ENCODE results near the gene MXRA7.

- TF ChIP-seq, protein P1, sequence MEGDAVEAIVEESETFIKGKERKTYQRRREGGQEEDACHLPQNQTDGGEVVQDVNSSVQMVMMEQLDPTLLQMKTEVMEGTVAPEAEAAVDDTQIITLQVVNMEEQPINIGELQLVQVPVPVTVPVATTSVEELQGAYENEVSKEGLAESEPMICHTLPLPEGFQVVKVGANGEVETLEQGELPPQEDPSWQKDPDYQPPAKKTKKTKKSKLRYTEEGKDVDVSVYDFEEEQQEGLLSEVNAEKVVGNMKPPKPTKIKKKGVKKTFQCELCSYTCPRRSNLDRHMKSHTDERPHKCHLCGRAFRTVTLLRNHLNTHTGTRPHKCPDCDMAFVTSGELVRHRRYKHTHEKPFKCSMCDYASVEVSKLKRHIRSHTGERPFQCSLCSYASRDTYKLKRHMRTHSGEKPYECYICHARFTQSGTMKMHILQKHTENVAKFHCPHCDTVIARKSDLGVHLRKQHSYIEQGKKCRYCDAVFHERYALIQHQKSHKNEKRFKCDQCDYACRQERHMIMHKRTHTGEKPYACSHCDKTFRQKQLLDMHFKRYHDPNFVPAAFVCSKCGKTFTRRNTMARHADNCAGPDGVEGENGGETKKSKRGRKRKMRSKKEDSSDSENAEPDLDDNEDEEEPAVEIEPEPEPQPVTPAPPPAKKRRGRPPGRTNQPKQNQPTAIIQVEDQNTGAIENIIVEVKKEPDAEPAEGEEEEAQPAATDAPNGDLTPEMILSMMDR (IDR thresholded peaks at IDR 0.05), result no peak
- TF ChIP-seq POLR2AphosphoS5 (IDR thresholded peaks at IDR 0.05), result no peak
Measured at GRCh38 chr17:76733618-76733957, 22.8 kb upstream of the MXRA7 start.

Data from stomach (tissue), 4 donors.